Embryonic facial prominence (tissue), 1 donor: ENCODE results near the gene ZBTB32.

ENCODE experiments used
- DNase-seq: peaks from one replicate; pipeline ENCODE4 v3.0.0-alpha.2; 2016; ENCODE audit errors: extremely low spot score

ZBTB32 gene

GRCh38 chr19:35736913-35737886, 32.8 kb downstream of the ZBTB32 start:
- DNase-seq = no peak

DNA sequence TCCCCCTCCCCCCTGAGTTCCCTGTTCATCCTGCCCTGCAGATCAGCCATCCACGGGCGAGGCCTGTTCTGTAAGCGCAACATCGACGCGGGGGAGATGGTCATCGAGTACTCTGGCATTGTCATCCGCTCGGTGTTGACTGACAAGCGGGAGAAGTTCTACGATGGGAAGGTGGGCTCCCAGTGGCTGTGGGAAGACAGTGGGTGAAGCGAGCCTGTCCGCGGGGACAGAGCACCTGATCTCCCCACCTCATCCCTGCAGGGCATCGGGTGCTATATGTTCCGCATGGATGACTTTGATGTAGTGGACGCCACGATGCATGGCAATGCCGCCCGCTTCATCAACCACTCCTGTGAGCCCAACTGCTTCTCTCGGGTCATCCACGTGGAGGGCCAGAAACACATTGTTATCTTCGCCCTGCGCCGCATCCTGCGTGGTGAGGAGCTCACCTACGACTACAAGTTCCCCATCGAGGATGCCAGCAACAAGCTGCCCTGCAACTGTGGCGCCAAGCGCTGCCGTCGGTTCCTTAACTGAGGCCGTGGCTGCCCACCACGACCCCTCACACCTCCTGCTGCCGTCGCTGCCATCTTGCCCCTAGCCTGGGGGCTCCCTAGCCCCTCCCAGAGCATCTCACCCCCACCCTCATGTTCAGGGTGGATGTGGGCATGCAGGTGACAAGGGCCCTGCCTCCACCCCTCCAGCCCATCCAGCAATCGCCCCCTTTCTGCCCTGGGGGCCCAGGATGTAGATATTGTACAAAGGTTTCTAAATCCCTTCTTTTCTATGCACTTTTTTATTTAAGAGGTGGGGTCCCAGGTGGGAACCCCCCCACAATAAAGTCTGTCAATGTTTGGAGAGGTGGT, 33.9 kb downstream of the ZBTB32 start:
- no peak for DNase-seq

DNA sequence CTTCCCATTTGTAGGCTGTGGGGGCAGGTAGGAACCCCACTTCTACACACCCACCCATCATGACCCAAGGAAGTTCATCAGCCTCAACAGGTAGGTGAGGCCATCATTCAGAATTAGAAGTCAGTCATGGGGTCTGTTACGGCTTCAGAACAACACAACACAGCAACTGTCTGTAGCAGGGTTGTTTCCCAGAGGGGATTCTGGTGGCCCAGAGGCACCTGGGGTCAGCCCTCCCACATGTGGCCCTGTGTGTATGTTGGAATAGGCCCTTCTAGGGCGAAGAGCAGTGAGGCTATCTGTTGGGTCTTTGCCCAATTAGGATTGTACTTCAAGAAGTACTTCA, 34.5 kb downstream of the ZBTB32 start:
- no peak for DNase-seq

GRCh38 chr19:35739275-35740107, 35.1 kb downstream of the ZBTB32 start:
- no peak for DNase-seq

DNA sequence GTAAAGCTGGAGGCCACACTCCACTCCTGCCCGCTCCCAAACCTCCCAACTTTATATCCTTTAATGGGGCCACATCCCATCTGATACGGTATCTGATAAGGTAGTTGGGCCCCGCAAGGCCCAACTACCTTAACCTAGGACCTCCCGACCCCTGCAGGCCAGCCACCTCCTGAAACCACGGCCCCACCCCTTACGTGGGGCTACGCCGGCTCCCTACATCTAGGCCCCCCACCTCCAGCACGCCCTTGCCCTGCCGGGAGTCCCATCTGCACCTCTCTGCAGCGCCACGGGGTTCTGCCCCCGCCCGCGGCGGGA, 35.7 kb downstream of the ZBTB32 start:
- DNase-seq = no peak

DNA sequence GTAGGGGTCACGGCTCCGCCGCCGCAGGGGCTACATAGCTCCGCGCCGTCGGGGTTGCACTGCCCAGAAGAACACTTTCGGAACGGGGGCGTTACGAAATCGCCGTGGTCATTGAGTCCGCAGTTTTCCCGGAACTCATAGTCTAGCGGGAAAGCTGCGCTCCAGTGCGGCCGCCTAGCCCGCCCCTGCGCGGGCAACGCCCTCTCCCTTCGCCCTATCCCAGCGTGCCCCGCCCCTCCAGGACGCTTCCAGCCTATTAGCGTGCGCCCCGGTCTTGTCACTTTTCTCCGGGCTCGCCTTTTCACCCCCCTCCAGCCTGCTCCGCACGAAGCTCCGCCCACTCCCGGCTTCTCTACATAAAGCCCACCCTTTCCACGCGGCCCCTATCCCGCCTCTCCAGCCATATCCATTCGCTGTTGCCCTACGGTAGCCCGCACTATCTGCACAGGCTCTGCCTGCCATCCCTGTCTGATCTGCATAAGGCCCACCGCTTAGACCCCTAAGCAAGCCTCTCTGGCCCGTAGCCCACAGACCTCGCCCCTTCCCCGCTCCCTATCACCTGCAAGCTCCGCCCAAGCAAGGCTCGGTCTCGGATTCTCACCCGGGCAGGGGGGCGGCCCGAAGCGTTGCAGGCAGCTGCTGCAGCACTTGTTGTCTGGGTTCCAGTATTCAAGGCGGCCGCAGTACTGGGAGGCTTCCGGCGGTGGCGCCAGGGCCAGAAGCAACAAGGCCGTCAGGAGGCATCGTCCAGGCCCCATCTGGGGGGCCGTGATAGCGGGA, 36.3 kb downstream of the ZBTB32 start:
- DNase-seq = peak; percentile 96

- DNase-seq = no peak
Measured at GRCh38 chr19:35741203-35741515, 36.8 kb downstream of the ZBTB32 start.

DNA sequence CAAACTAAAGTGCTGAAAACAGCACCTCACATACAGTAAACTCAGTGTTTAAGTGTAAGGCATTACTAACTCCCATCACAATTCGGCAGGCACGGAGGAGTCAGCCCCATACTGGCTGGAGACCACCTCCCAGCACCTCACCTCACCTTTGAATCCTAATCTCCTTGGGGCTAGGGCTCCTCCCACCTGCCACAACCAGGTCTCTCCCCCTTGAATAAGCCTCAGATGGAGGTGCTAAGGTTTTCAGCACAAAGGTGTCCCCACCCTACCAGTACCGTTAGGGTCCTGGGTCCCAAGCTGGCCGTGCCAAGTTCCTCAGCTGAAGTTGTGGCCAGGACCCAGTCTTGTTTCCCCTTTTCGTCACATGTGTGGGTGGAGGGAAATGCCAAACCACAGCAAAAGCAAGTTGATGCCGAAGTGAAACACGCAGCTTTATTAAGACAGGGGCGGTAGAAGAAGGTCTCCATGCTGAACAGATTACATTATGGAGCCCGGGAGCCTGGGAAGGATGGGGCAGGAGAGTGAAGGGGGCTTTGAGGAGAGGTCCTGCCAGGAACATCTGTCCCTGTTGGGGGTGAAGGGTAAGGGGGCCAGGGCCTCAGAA, 37.9 kb downstream of the ZBTB32 start, which contains the start of gene IGFLR1:
IGFLR1 (minus strand) TSS at position 332 of the 604 bp plus-strand sequence. CDS start 1,272 bp downstream, outside the sequence.
- DNase-seq = no peak

- DNase-seq = no peak
Measured at GRCh38 chr19:35743640-35744429, 39.5 kb downstream of the ZBTB32 start.

GRCh38 chr19:35744430-35745327, 40.3 kb downstream of the ZBTB32 start:
- DNase-seq = peak; percentile 94

DNA sequence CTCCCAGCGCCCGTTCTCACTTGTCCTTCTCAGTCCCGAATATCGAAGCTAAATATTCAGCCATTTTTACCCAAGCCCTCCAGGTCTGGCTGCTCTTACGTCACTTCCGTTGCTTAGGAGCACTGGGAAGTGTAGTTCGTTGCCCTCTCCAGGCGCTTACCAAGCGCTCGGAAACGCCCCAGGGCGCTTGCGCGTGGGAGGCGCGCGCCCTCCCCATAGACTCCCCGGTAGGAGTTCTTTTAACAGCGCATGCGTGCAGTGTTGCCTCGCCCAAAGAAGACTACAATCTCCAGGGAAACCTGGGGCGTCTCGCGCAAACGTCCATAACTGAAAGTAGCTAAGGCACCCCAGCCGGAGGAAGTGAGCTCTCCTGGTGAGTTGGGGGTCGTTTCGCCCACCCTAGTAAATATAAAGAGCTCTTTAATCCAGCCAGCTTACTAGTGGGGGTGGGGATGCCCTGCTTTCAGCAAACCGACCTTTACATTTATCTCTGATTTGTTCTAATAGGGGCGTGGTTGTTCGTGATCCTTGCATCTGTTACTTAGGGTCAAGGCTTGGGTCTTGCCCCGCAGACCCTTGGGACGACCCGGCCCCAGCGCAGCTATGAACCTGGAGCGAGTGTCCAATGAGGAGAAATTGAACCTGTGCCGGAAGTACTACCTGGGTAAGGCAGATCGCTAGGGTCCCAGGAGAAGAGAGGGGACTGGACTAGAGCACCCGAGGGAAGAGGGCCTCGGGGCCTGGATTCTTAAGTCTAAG, 41.1 kb downstream of the ZBTB32 start, which contains the start of the genes PSENEN and U2AF1L4:
PSENEN (plus strand) TSS at position 324 of the 759 bp plus-strand sequence; CDS start at position 604, 280 bp downstream.
U2AF1L4 (minus strand) TSS at position 91 of the 759 bp plus-strand sequence; CDS start at position 64, 27 bp downstream.
- peak; percentile 98 for DNase-seq

GRCh38 chr19:35746087-35746462, 41.7 kb downstream of the ZBTB32 start:
- DNase-seq = no peak

DNA sequence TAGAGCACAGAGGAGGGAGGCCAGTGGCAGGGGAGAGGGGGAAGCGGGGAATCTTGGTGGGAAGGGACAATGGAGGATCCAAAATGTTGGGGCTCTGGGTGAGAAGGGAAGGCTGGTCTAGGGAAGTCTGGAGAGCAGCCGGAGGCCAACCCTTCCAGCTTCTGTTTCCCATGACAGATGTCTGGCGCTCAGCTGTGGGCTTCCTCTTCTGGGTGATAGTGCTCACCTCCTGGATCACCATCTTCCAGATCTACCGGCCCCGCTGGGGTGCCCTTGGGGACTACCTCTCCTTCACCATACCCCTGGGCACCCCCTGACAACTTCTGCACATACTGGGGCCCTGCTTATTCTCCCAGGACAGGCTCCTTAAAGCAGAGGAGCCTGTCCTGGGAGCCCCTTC, 42.2 kb downstream of the ZBTB32 start:
- no peak for DNase-seq

GRCh38 chr19:35748106-35749020, 44.0 kb downstream of the ZBTB32 start, which contains the start of gene LIN37:
Gene LIN37 (plus strand): TSS chr19:35748576. CDS start chr19:35748725, 149 bp downstream.
- peak; percentile 97 for DNase-seq

DNA sequence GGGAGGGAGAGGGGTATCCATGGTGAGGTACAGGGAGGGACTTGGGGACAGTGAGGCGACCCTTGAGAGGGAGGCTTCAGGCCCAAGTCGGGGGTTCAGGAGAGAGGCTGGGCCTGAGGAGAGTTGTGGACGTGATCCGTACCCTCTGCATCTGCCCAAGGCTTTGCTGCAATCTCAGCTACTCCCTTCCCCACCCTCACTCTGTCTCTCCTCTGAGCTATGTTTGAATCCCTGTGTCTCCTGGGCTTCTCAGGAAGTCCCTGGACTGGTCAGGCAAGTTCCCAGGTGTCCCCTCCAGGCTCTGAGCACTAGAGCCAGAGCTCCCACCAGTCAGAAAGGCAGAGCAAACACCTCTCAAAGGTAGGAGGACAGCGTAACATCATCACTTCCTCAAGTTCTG, 45.8 kb downstream of the ZBTB32 start:
- DNase-seq = peak; percentile 2
